Trophoblast cell (in vitro differentiated cells and primary cell): ENCODE results near the gene DDX41.
A peak's percentile ranks its signal among the peaks of the same experiment; 100 is the strongest.

Experiments used
- DNase-seq, 2 donors: peaks; one replicate each; pipeline ENCODE4 v3.0.0-alpha.2; 2016
- H2AFZ ChIP-seq: 2 replicates; pipeline ENCODE4 v1.6.1; 2013; ENCODE audit warnings: low read length, moderate library complexity, mild to moderate bottlenecking; ENCODE audit not compliant: insufficient read depth, poor library complexity
- H2AK5ac ChIP-seq: 2 replicates; pipeline ENCODE4 v1.6.1; 2013; ENCODE audit warnings: mild to moderate bottlenecking, low read length
- H2BK120ac ChIP-seq: 2 replicates; pipeline ENCODE4 v1.6.1; 2013; ENCODE audit warnings: low read length, mild to moderate bottlenecking, moderate library complexity; ENCODE audit not compliant: insufficient read depth, poor library complexity
- H2BK12ac ChIP-seq: 2 replicates; pipeline ENCODE4 v1.6.1; 2013; ENCODE audit warnings: mild to moderate bottlenecking, low read length, moderate library complexity
- H2BK5ac ChIP-seq: 2 replicates; pipeline ENCODE4 v1.6.1; 2013; ENCODE audit warnings: low read length, low read depth, moderate library complexity, mild to moderate bottlenecking; ENCODE audit not compliant: poor library complexity
- H3K14ac ChIP-seq: 2 replicates; pipeline ENCODE4 v1.6.1; 2013; ENCODE audit warnings: mild to moderate bottlenecking, low read length
- H3K18ac ChIP-seq: 2 replicates; pipeline ENCODE4 v1.6.1; 2013; ENCODE audit warnings: mild to moderate bottlenecking, low read length
- H3K23ac ChIP-seq: 2 replicates; pipeline ENCODE4 v1.6.1; 2013; ENCODE audit warnings: low read length
- H3K27ac ChIP-seq: 2 replicates; pipeline ENCODE4 v1.5.1; 2013; ENCODE audit warnings: low read depth, mild to moderate bottlenecking, inconsistent platforms, low read length, moderate library complexity
- H3K27me3 ChIP-seq: 2 replicates; pipeline ENCODE4 v1.6.1; 2013; ENCODE audit warnings: inconsistent platforms, mild to moderate bottlenecking, low read length, moderate library complexity; ENCODE audit not compliant: insufficient read depth
- H3K36me3 ChIP-seq, 2 experiments: 1 replicate in 1 of 2; 2 replicates in 1 of 2; pipeline ENCODE4 v1.6.1; 2013; ENCODE audit warnings: low read length in 2 of 2, mild to moderate bottlenecking in 2 of 2, moderate library complexity in 1 of 2; ENCODE audit not compliant: insufficient read depth in 2 of 2, control insufficient read depth in 1 of 2
- H3K4ac ChIP-seq: 2 replicates; pipeline ENCODE4 v1.6.1; 2013; ENCODE audit warnings: low read depth, mild to moderate bottlenecking, low read length, moderate library complexity
- H3K4me1 ChIP-seq, 2 experiments: 1 replicate in 1 of 2; 2 replicates in 1 of 2; pipeline ENCODE4 v1.6.1; 2013; ENCODE audit warnings: low read length in 2 of 2, mild to moderate bottlenecking in 2 of 2, moderate library complexity in 1 of 2; ENCODE audit not compliant: insufficient read depth in 2 of 2, control insufficient read depth in 1 of 2
- H3K4me2 ChIP-seq: 2 replicates; pipeline ENCODE4 v1.6.1; 2013; ENCODE audit warnings: inconsistent platforms, mild to moderate bottlenecking, low read length, moderate library complexity
- H3K4me3 ChIP-seq: 2 replicates; pipeline ENCODE4 v1.5.1; 2013; ENCODE audit warnings: mild to moderate bottlenecking, low read depth, low read length, inconsistent platforms
- H3K79me1 ChIP-seq: one replicate; pipeline ENCODE4 v1.6.1; 2013; ENCODE audit warnings: low read length
- H3K79me2 ChIP-seq: 2 replicates; pipeline ENCODE4 v1.6.1; 2013; ENCODE audit warnings: low read length, mild to moderate bottlenecking; ENCODE audit not compliant: control insufficient read depth, insufficient read depth, poor library complexity
- H3K9ac ChIP-seq: 2 replicates; pipeline ENCODE4 v1.6.1; 2013; ENCODE audit warnings: mild to moderate bottlenecking, low read length
- H3K9me3 ChIP-seq: 2 replicates; pipeline ENCODE4 v1.6.1; 2013; ENCODE audit warnings: low read depth, mild to moderate bottlenecking, control low read depth, inconsistent platforms, low read length; ENCODE audit not compliant: insufficient read depth
- H4K12ac ChIP-seq: 2 replicates; pipeline ENCODE4 v1.6.1; 2013; ENCODE audit warnings: low read depth, mild to moderate bottlenecking, low read length, moderate library complexity
- H4K8ac ChIP-seq: 2 replicates; pipeline ENCODE4 v1.6.1; 2013; ENCODE audit warnings: low read depth, mild to moderate bottlenecking, low read length, moderate library complexity
- H4K91ac ChIP-seq: one replicate; pipeline ENCODE4 v1.6.1; 2013; ENCODE audit warnings: low read depth, mild to moderate bottlenecking, low read length, moderate library complexity
- WGBS: extraction: QIAGEN DNeasy Blood & Tissue Kit; methylation state at CpG from one replicate; pipeline ENCODE4 v1.1.7; 2013; ENCODE audit warnings: missing lambda C conversion rate; ENCODE audit not compliant: insufficient read length, insufficient coverage; ENCODE audit errors: extremely low coverage; 5-methylcytosine and 5-hydroxymethylcytosine counted together

Gene DDX41

DNA sequence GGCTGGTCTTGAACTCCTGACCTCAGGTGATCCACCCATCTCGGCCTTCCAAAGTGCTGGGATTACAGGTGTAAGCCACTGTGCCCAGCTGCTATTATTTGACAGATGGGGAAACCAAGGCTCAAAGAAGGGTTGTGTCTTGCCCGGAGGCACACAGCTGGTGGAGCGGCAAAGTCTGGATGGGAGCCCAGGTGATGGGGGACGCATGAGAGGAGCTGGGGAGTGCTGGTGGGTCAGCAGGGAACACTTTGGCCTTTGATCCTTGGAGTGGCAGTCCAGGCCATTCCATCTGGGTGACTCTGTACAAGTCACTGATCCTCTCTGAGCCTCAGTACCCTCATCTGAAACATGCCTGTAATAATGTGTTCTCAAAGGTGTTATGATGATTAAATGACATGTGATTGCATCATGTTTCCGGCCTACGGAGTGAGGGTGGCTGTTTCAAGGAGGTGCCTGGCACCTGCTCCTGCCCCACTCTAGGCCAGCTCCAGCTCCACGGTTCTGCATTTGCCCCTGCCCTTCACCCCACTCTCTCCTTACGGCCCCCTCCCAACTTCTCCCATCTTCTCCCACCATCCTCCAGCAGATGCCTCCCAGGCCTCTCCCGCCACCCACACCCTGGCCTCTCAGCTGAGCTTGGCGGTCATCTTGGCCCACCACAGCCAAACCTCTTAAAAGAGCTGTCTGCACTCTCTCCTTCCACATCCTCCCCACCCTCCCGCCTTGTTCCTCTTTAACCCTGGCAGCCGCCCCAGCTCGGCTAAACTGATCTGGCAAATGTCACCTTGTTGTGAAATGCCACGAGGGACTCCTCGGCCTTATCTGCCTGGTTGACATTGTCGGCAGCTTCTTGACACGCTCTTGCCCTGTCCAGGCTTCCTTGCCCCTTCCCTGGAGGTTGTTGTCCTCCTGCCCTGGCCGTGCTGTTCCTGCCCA is 37.8 kb downstream of the DDX41 start:
- Histone ChIP-seq H2BK120ac (no peak overlapping the region), H3K79me2 (no peaks in the 10 kb centered on the region), H2AK5ac (no peak overlapping the region), H3K4ac (no peak overlapping the region), H4K8ac (no peak overlapping the region), H3K23ac (no peak overlapping the region), H3K14ac (no peak overlapping the region), H3K79me1 (no peaks in the 10 kb centered on the region), H4K12ac (no peak overlapping the region), H2BK5ac (no peak overlapping the region), H2AFZ (no peak overlapping the region), H3K27ac (no peak overlapping the region), H3K9me3 (peaks cover 2% of the 10 kb centered on the region), H3K4me3 (no peak overlapping the region), H3K9ac (no peak overlapping the region), H2BK12ac (peak overlapping the region; percentile 41), H4K91ac (no peak overlapping the region), H3K4me1 (peaks cover 0 to 4% of the 10 kb centered on the region in 2 experiments), H3K27me3 (no peaks in the 10 kb centered on the region), H3K18ac (no peak overlapping the region), H3K4me2 (no peak overlapping the region), H3K36me3 (peaks cover 21 to 30% of the 10 kb centered on the region in 2 experiments)
- WGBS = no CpG with 5 or more reads among the region's 18 CpGs
- peak; percentile 41 to 73 for DNase-seq

DNA sequence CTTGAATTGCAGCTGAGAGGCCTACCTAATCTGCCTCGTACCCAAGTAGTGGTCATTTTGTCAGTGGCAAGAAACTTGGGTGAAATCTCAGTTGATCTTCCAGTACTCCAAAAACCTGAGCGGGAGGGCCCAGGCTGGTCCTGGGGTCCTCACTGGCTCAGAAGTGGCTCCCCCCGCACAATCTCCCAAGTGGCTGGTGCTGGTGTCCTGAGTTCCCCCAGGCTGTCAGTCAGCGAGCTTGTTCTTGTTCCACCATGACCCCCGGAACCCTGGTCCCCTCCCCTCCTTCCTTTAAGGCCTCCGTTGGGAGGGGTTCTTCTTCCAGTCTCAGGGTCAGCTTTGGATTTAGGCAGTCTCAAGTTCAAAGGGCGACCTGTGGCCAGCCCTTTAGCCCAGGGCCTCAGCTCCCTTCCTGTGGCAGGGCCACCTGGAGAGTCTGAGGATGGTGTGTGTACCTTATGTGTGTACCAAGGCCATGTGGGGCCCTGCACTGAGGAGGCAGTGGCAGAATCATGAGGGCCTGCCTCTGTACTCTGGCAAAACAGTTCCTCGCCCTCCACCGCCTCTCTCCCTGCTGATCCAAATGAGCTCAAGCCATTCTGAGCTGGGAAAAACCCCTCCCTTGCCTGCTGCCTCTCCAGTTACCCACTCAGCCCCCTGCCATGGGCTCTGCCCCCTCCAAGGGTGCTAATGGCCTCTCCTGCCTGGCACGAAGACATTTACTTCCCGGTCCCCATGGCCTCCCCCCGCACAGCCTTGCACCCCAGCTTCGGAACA is 38.9 kb downstream of the DDX41 start:
- Histone ChIP-seq H3K79me1 (peaks cover 3% of the 10 kb centered on the region), H4K8ac (no peak overlapping the region), H3K14ac (no peak overlapping the region), H3K9ac (no peak overlapping the region), H3K23ac (no peak overlapping the region), H3K27me3 (no peaks in the 10 kb centered on the region), H2BK120ac (no peak overlapping the region), H3K18ac (no peak overlapping the region), H2BK12ac (no peak overlapping the region), H3K4me2 (no peak overlapping the region), H3K9me3 (peaks cover 2% of the 10 kb centered on the region), H3K36me3 (peaks cover 10 to 19% of the 10 kb centered on the region in 2 experiments), H2BK5ac (no peak overlapping the region), H4K91ac (no peak overlapping the region), H4K12ac (no peak overlapping the region), H3K4ac (no peak overlapping the region), H2AFZ (no peak overlapping the region), H3K79me2 (peaks cover 5% of the 10 kb centered on the region), H2AK5ac (no peak overlapping the region), H3K4me3 (no peak overlapping the region), H3K4me1 (peaks cover 0 to 6% of the 10 kb centered on the region in 2 experiments), H3K27ac (no peak overlapping the region)
- WGBS = no CpG with 5 or more reads among the region's 13 CpGs
- DNase-seq = no peak

- H3K4me1 ChIP-seq = peaks cover 8 to 12% of the 10 kb centered on the region in 2 experiments
- H2BK12ac ChIP-seq = no peak overlapping the region
- H2BK5ac ChIP-seq = no peak overlapping the region
- H3K14ac ChIP-seq = no peak overlapping the region
- no peak overlapping the region for H3K18ac ChIP-seq
- H2AFZ ChIP-seq = no peak overlapping the region
- no peak overlapping the region for H2AK5ac ChIP-seq
- H4K12ac ChIP-seq = no peak overlapping the region
- no peak for DNase-seq
- H3K36me3 ChIP-seq = peaks cover 10 to 14% of the 10 kb centered on the region in 2 experiments
- no peak overlapping the region for H3K4me3 ChIP-seq
- H3K79me2 ChIP-seq = peaks cover 17% of the 10 kb centered on the region
- no peak overlapping the region for H4K91ac ChIP-seq
- H3K9ac ChIP-seq = no peak overlapping the region
- H3K23ac ChIP-seq = no peak overlapping the region
- H3K27me3 ChIP-seq = no peaks in the 10 kb centered on the region
- no CpG with 5 or more reads among the region's 18 CpGs for WGBS
- H4K8ac ChIP-seq = no peak overlapping the region
- H3K9me3 ChIP-seq = peaks cover 2% of the 10 kb centered on the region
- no peak overlapping the region for H3K27ac ChIP-seq
- peaks cover 10% of the 10 kb centered on the region for H3K79me1 ChIP-seq
- no peak overlapping the region for H3K4ac ChIP-seq
- no peak overlapping the region for H3K4me2 ChIP-seq
- H2BK120ac ChIP-seq = no peak overlapping the region
Measured at GRCh38 chr5:177476531-177477233, 40.1 kb downstream of the DDX41 start.
